Stomach (tissue), 4 donors: ENCODE results near the gene SLFN13.

Experiments used
- CTCF ChIP-seq, 7 experiments: fragments of 450-650 bp in 4 of 7; fragments of 200-600 bp in 3 of 7; sonication (generic) in 3 of 7; IDR thresholded peaks; one replicate each; pipeline ENCODE4 v1.5.1; 2016 to 2019; ENCODE audit warnings: antibody characterized with exemption in 7 of 7, control low read depth in 2 of 7, mild to moderate bottlenecking in 1 of 7
- EP300 ChIP-seq: sonication (generic); formaldehyde crosslinking; IDR thresholded peaks from one replicate; pipeline ENCODE4 v1.6.1; 2017; ENCODE audit warnings: antibody characterized with exemption
- POLR2A ChIP-seq, 4 donors: fragments of 450-650 bp; IDR thresholded peaks; one replicate each; pipeline ENCODE4 v1.6.1; 2016; ENCODE audit warnings: antibody characterized with exemption in 4 of 4, control low read depth in 2 of 4, mild to moderate bottlenecking in 1 of 4, moderate library complexity in 1 of 4
- POLR2AphosphoS5 ChIP-seq, 3 donors: sonication (generic); formaldehyde crosslinking; IDR thresholded peaks; one replicate each; pipeline ENCODE4 v1.6.1; 2016; ENCODE audit warnings: antibody characterized with exemption in 3 of 3

- TF ChIP-seq POLR2AphosphoS5 (IDR thresholded peaks at IDR 0.05) (no peak), CTCF (IDR thresholded peaks at IDR 0.05) (no peak), POLR2A (IDR thresholded peaks at IDR 0.05) (no peak), EP300 (no peak)
Measured at GRCh38 chr17:35423761-35424160, 24.8 kb downstream of the SLFN13 start.
